ENCODE data around the gene PRKD1.

Gene PRKD1

GRCh38 chr14:29668201-29668600, 259.4 kb downstream of the PRKD1 start:
- Histone ChIP-seq H3K4me3 (ENCODE audit: low read length, poor library complexity, severe bottlenecking) (no peak overlapping the region), H3K36me3 (ENCODE audit: insufficient read depth, low read length) (no peaks in the 10 kb centered on the region), H3K9me3 (ENCODE audit: insufficient read depth, low read depth, low read length) (no peaks in the 10 kb centered on the region), H3K9me2 (replicated peaks; ENCODE audit: low read depth, low read length) (no peaks in the 10 kb centered on the region), H3K9ac (ENCODE audit: low read depth, low read length, poor library complexity, severe bottlenecking) (no peak overlapping the region), H3K27me3 (ENCODE audit: insufficient read depth, low read length, poor library complexity, severe bottlenecking) (no peaks in the 10 kb centered on the region), H2AFZ (ENCODE audit: low read length) (no peak overlapping the region), H3K4me1 (ENCODE audit: insufficient read depth, low read length, poor library complexity, severe bottlenecking) (no peaks in the 10 kb centered on the region), H3K79me2 (ENCODE audit: insufficient read depth, low read length) (no peaks in the 10 kb centered on the region), H4K20me1 (ENCODE audit: insufficient read depth, low read length, poor library complexity, severe bottlenecking) (no peaks in the 10 kb centered on the region), H3F3A (ENCODE audit: low read depth) (no peaks in the 10 kb centered on the region), H3K4me2 (ENCODE audit: low read depth, low read length, poor library complexity, severe bottlenecking) (no peak overlapping the region)
- TF ChIP-seq CTCF (conservative IDR thresholded peaks at IDR 0.05; ENCODE audit: low read length) = no peak
- TF ChIP-seq EZH2phosphoT487 (IDR thresholded peaks at IDR 0.05; ENCODE audit: borderline replicate concordance) = no peak

GRCh38 chr14:29664515-29664914, 263.1 kb downstream of the PRKD1 start:
- no peak for TF ChIP-seq EZH2phosphoT487 (IDR thresholded peaks at IDR 0.05; ENCODE audit: borderline replicate concordance)
- no peak for TF ChIP-seq CTCF (conservative IDR thresholded peaks at IDR 0.05; ENCODE audit: low read length)
- H3K4me1 ChIP-seq (ENCODE audit: insufficient read depth, low read length, poor library complexity, severe bottlenecking) = no peaks in the 10 kb centered on the region
- no peaks in the 10 kb centered on the region for H3F3A ChIP-seq (ENCODE audit: low read depth)
- no peak overlapping the region for H3K4me3 ChIP-seq (ENCODE audit: low read length, poor library complexity, severe bottlenecking)
- H3K9ac ChIP-seq (ENCODE audit: low read depth, low read length, poor library complexity, severe bottlenecking) = no peak overlapping the region
- no peaks in the 10 kb centered on the region for H4K20me1 ChIP-seq (ENCODE audit: insufficient read depth, low read length, poor library complexity, severe bottlenecking)
- H3K36me3 ChIP-seq (ENCODE audit: insufficient read depth, low read length) = no peaks in the 10 kb centered on the region
- H3K9me3 ChIP-seq (ENCODE audit: insufficient read depth, low read depth, low read length) = no peaks in the 10 kb centered on the region
- H2AFZ ChIP-seq (ENCODE audit: low read length) = no peak overlapping the region
- H3K9me2 ChIP-seq (replicated peaks; ENCODE audit: low read depth, low read length) = no peaks in the 10 kb centered on the region
- no peaks in the 10 kb centered on the region for H3K79me2 ChIP-seq (ENCODE audit: insufficient read depth, low read length)
- no peaks in the 10 kb centered on the region for H3K27me3 ChIP-seq (ENCODE audit: insufficient read depth, low read length, poor library complexity, severe bottlenecking)
- no peak overlapping the region for H3K4me2 ChIP-seq (ENCODE audit: low read depth, low read length, poor library complexity, severe bottlenecking)

- no peak overlapping the region for H3K4me3 ChIP-seq (ENCODE audit: low read length, poor library complexity, severe bottlenecking)
- no peak overlapping the region for H3K9ac ChIP-seq (ENCODE audit: low read depth, low read length, poor library complexity, severe bottlenecking)
- no peak overlapping the region for H2AFZ ChIP-seq (ENCODE audit: low read length)
- no peaks in the 10 kb centered on the region for H3K9me2 ChIP-seq (replicated peaks; ENCODE audit: low read depth, low read length)
- TF ChIP-seq EZH2phosphoT487 (IDR thresholded peaks at IDR 0.05; ENCODE audit: borderline replicate concordance) (no peak), CTCF (conservative IDR thresholded peaks at IDR 0.05; ENCODE audit: low read length) (no peak)
- no peaks in the 10 kb centered on the region for H4K20me1 ChIP-seq (ENCODE audit: insufficient read depth, low read length, poor library complexity, severe bottlenecking)
- H3K36me3 ChIP-seq (ENCODE audit: insufficient read depth, low read length) = no peaks in the 10 kb centered on the region
- no peaks in the 10 kb centered on the region for H3K4me1 ChIP-seq (ENCODE audit: insufficient read depth, low read length, poor library complexity, severe bottlenecking)
- no peaks in the 10 kb centered on the region for H3K9me3 ChIP-seq (ENCODE audit: insufficient read depth, low read depth, low read length)
- H3K4me2 ChIP-seq (ENCODE audit: low read depth, low read length, poor library complexity, severe bottlenecking) = no peak overlapping the region
- H3K79me2 ChIP-seq (ENCODE audit: insufficient read depth, low read length) = no peaks in the 10 kb centered on the region
- H3K27me3 ChIP-seq (ENCODE audit: insufficient read depth, low read length, poor library complexity, severe bottlenecking) = no peaks in the 10 kb centered on the region
- no peaks in the 10 kb centered on the region for H3F3A ChIP-seq (ENCODE audit: low read depth)
Measured at GRCh38 chr14:29663281-29663801, 264.3 kb downstream of the PRKD1 start.
